ENCODE data around the gene BTNL3.

DNA sequence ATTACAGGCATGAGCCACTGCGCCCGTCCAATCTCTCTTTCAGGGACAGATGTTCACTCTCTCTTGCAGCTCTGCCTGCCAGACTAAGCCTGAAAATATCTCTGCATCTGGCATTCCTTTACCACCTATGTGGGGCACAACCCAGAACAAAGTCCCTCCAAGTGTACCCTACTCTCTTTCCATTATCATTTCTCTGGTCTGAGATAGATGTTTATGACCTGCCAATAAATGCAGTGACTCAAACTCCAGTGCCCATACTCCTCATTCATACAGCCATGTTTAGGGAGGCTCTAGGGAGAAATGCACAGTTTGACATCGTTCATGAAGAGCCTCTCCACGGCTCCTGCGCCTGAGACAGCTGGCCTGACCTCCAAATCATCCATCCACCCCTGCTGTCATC is at the start of gene BTNL3:
- TF ChIP-seq, protein P1, sequence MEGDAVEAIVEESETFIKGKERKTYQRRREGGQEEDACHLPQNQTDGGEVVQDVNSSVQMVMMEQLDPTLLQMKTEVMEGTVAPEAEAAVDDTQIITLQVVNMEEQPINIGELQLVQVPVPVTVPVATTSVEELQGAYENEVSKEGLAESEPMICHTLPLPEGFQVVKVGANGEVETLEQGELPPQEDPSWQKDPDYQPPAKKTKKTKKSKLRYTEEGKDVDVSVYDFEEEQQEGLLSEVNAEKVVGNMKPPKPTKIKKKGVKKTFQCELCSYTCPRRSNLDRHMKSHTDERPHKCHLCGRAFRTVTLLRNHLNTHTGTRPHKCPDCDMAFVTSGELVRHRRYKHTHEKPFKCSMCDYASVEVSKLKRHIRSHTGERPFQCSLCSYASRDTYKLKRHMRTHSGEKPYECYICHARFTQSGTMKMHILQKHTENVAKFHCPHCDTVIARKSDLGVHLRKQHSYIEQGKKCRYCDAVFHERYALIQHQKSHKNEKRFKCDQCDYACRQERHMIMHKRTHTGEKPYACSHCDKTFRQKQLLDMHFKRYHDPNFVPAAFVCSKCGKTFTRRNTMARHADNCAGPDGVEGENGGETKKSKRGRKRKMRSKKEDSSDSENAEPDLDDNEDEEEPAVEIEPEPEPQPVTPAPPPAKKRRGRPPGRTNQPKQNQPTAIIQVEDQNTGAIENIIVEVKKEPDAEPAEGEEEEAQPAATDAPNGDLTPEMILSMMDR (IDR thresholded peaks at IDR 0.05 in 4 of 5, conservative IDR thresholded peaks at IDR 0.05 in 1 of 5): no peak
- no peak for TF ChIP-seq POLR2A (IDR thresholded peaks at IDR 0.05)

All from gastrocnemius medialis (tissue), 4 donors.